Gastroesophageal sphincter (tissue), 4 donors: ENCODE measurements around the gene FIBIN. TPM values are rescaled to one million over a fixed set of nuclear protein-coding genes. Genes with fewer than 3 reads are reported as not detected.
"Not testable (repeated sequence)": the region's sequence is repeated elsewhere in the genome, so short reads cannot be mapped to it uniquely, and the experiment has no call there.

Experiments used
- ATAC-seq: fragments of 150-250 bp; one replicate; pipeline ENCODE4 v1.9.1; 2016; ENCODE audit warnings: mild to moderate bottlenecking, moderate library complexity
- H3K27ac ChIP-seq, 4 donors: fragments of 200-600 bp; sonication (generic) in 3 of 4; 1 replicate in 3 of 4; 2 replicates in 1 of 4; pipeline ENCODE4 v1.5.1; 2016 to 2019
- H3K27me3 ChIP-seq: fragments of 200-600 bp; sonication (generic); one replicate; pipeline ENCODE4 v1.5.1; 2019
- H3K36me3 ChIP-seq, 2 donors: fragments of 200-600 bp; sonication (generic); one replicate each; pipeline ENCODE4 v1.5.1; 2019; ENCODE audit warnings: control low read depth in 1 of 2
- H3K4me1 ChIP-seq, 3 donors: fragments of 200-600 bp; sonication (generic); 1 replicate in 2 of 3; 2 replicates in 1 of 3; pipeline ENCODE4 v1.5.1; 2016 to 2019; ENCODE audit warnings: control low read depth in 2 of 3
- H3K4me3 ChIP-seq, 2 donors: fragments of 200-600 bp; sonication (generic); one replicate each; pipeline ENCODE4 v1.5.1; 2019; ENCODE audit warnings: mild to moderate bottlenecking in 1 of 2, moderate library complexity in 1 of 2
- H3K9me3 ChIP-seq, 3 donors: fragments of 200-600 bp; sonication (generic); one replicate each; pipeline ENCODE4 v1.5.1; 2017 to 2019; ENCODE audit warnings: control low read depth in 2 of 3
- CTCF ChIP-seq, 4 experiments: fragments of 200-600 bp in 2 of 4; fragments of 450-650 bp in 2 of 4; sonication (generic) in 1 of 4; IDR thresholded peaks; one replicate each; pipeline ENCODE4 v1.5.1; 2017 to 2019; ENCODE audit warnings: antibody characterized with exemption in 4 of 4, mild to moderate bottlenecking in 2 of 4, moderate library complexity in 2 of 4
- EP300 ChIP-seq: sonication (generic); formaldehyde crosslinking; IDR thresholded peaks from one replicate; pipeline ENCODE4 v1.6.1; 2017; ENCODE audit warnings: antibody characterized with exemption, mild to moderate bottlenecking
- POLR2A ChIP-seq, 2 donors: fragments of 450-650 bp; IDR thresholded peaks; one replicate each; pipeline ENCODE4 v1.6.1; 2017; ENCODE audit warnings: antibody characterized with exemption in 2 of 2, mild to moderate bottlenecking in 2 of 2, moderate library complexity in 1 of 2
- POLR2AphosphoS5 ChIP-seq: sonication (generic); formaldehyde crosslinking; IDR thresholded peaks from one replicate; pipeline ENCODE4 v1.6.1; 2017; ENCODE audit warnings: antibody characterized with exemption
- WGBS, 2 donors: methylation state at CpG; one replicate each; pipeline ENCODE4 v1.1.5; 2018; ENCODE audit warnings: low coverage in 1 of 2; 5-methylcytosine and 5-hydroxymethylcytosine counted together
- total RNA-seq, 4 donors: library from RNA; depleted of rRNA; stranded (reverse); fragments of >200 nt; gene quantifications; one replicate each; pipeline ENCODE4 v1.1.0, GENCODE V29; 2016

FIBIN gene
- total RNA-seq, 4 donors from 2014 or later, result 53.2 to 143 (median 105) TPM

- peak; percentile 42 for ATAC-seq
- TF ChIP-seq POLR2AphosphoS5, result peak; percentile 16
- H3K9me3 ChIP-seq, H3K27me3 ChIP-seq, H3K36me3 ChIP-seq, H3K4me3 ChIP-seq: not testable (repeated sequence)
- peak overlapping the region; percentile 36 to 54 (median 42) for H3K27ac ChIP-seq
- peaks cover 0 to 27% (median 4%) of the 10 kb centered on the region in 3 donors for H3K4me1 ChIP-seq
- WGBS, 2 donors, result 0 to 11% methylated on average over 2 to 4 of the region's 4 CpGs
Measured at GRCh38 chr11:27001136-27001730, 7.3 kb downstream of the FIBIN start.

GRCh38 chr11:27002431-27002830 lies 8.5 kb downstream of the FIBIN start:
- Histone ChIP-seq H3K36me3 (no peaks in the 10 kb centered on the region), H3K27me3 (no peaks in the 10 kb centered on the region), H3K4me3 (no peak overlapping the region), H3K9me3 (no peaks in the 10 kb centered on the region), H3K27ac (no peak overlapping the region), H3K4me1 (peaks cover 0 to 18% (median 4%) of the 10 kb centered on the region in 3 donors)
- WGBS, 2 donors, result 72 to 74% methylated on average over 3 of the region's 3 CpGs
- no peak for ATAC-seq
- TF ChIP-seq POLR2AphosphoS5, result no peak
- no peak for TF ChIP-seq EP300
- no peak for TF ChIP-seq POLR2A (IDR thresholded peaks at IDR 0.05)
- TF ChIP-seq CTCF (IDR thresholded peaks at IDR 0.05), result no peak

GRCh38 chr11:27002838-27003237 lies 8.9 kb downstream of the FIBIN start:
- Histone ChIP-seq H3K27ac (no peak overlapping the region), H3K36me3 (no peaks in the 10 kb centered on the region), H3K27me3 (no peaks in the 10 kb centered on the region), H3K4me3 (no peak overlapping the region), H3K4me1 (peaks cover 0 to 14% (median 4%) of the 10 kb centered on the region in 3 donors), H3K9me3 (no peaks in the 10 kb centered on the region)
- WGBS, 2 donors, result 57 to 61% methylated on average over 4 of the region's 4 CpGs
- no peak for TF ChIP-seq CTCF (IDR thresholded peaks at IDR 0.05)
- no peak for TF ChIP-seq POLR2A (IDR thresholded peaks at IDR 0.05)
- no peak for TF ChIP-seq EP300
- no peak for TF ChIP-seq POLR2AphosphoS5
- ATAC-seq, result no peak

GRCh38 chr11:27004103-27004502 lies 10.2 kb downstream of the FIBIN start:
- 94% methylated on average over 2 of the region's 2 CpGs; no CpG with 5 or more reads in 1 of the 2 donors for WGBS, 2 donors
- Histone ChIP-seq H3K36me3 (no peaks in the 10 kb centered on the region), H3K27me3 (no peaks in the 10 kb centered on the region), H3K4me1 (peaks cover 0 to 11% (median 4%) of the 10 kb centered on the region in 3 donors), H3K27ac (no peak overlapping the region), H3K4me3 (no peak overlapping the region), H3K9me3 (no peaks in the 10 kb centered on the region)
- no peak for ATAC-seq
- TF ChIP-seq POLR2A (IDR thresholded peaks at IDR 0.05) (no peak), POLR2AphosphoS5 (no peak), CTCF (IDR thresholded peaks at IDR 0.05) (no peak), EP300 (no peak)

GRCh38 chr11:27008811-27009535 lies 15.1 kb downstream of the FIBIN start:
- H3K27me3 ChIP-seq, result no peaks in the 10 kb centered on the region
- peaks cover 6 to 26% (median 18%) of the 10 kb centered on the region in 3 donors for H3K4me1 ChIP-seq
- H3K36me3 ChIP-seq, result no peaks in the 10 kb centered on the region
- no peaks in the 10 kb centered on the region for H3K9me3 ChIP-seq
- no peak overlapping the region for H3K27ac ChIP-seq
- no peak overlapping the region for H3K4me3 ChIP-seq
- TF ChIP-seq POLR2A (IDR thresholded peaks at IDR 0.05) (no peak), POLR2AphosphoS5 (no peak), CTCF (IDR thresholded peaks at IDR 0.05) (no peak), EP300 (no peak)
- ATAC-seq, result no peak
